HG02973 (cell line): ENCODE measurements around the gene MEIOB.
"Not testable (repeated sequence)": the region's sequence is repeated elsewhere in the genome, so short reads cannot be mapped to it uniquely, and the experiment has no call there.

Source experiments
- ATAC-seq: cut with Tn5 transposase; IDR thresholded peaks from one replicate; pipeline ENCODE4 v1.9.1; 2021; ENCODE audit warnings: moderate library complexity; ENCODE audit not compliant: unreplicated experiment

Gene MEIOB

DNA sequence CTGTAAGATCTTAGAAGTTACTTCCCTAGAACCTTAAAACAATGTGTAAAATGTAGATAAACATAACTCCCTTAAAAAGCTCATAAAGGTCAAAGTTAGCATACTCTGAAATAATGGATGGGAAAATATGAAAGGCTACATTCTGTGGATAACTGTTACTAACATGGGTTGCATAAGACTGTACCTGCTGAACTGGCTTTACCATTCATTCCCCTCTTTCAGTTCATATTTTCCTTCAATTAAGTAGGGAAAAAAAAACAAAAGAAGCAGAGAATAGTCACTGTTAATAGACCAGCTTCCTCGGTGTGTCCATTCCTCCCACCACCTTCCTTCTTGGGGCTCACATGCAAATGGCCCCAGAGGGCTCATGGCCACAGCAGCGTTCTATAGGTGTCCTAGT lies 7.5 kb upstream of the MEIOB start:
- no peak for ATAC-seq

DNA sequence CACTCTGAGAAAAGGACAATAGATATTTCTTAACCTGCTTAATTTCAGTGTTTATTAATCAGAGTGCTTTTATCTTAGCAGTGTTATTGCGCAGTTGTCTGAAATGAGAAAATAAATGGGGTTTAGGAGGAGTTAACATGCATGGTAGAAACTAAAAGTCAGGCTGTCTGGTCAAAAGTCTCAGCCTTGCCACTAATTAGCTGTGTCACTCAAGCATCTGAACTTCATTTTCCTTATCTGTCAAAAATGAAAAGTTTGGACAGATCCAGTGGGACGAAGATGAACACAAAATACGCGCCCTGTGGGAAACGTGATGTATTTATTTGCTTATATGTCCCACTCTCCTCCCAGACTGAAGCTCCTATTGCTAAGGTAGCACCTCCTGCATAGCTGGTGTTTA lies 6.3 kb upstream of the MEIOB start:
- no peak for ATAC-seq

DNA sequence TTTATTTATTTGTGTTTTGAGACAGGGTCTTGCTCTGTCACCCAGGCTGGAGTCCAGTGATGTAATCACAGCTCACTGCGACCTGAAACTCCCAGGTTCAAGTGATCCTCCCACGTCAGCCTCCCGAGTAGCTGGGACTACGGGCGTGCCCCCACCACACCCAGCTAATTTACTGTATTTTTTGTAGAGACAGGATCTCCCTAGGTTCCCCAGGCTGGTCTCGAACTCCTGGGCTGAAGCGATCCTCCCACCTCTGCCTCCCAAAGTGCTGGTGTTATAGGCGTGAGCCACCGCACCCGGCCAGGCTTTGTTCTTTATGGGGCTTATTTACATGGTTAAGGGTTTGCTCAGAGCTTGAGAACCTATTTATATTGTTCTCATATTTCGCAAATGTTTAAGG lies 5.8 kb upstream of the MEIOB start:
- ATAC-seq, result no peak

DNA sequence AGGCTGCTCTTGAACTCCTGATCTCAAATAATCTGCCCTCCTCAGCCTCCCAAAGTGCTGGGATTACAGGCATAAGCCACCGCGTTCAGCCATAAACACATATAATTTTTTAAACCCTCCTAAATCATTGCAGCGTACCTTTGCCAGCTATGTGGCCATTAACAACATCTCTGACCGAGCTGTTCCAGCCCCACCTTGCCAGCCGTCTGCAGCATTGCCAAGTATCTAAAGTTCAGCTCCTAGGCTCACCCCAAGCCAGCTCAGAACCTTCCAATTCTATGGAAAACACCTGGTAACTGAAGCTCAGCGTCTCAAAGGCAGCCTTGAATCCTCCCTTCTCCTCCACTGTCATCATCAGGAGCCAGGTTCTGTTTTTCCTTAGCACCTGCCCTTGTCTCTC lies 5.1 kb upstream of the MEIOB start:
- no peak for ATAC-seq

- ATAC-seq, result no peak
Observed at GRCh38 chr16:1876468-1876867, 4.5 kb upstream of the MEIOB start.

GRCh38 chr16:1876066-1876465 lies 4.1 kb upstream of the MEIOB start:
- not testable (repeated sequence) for ATAC-seq

- no peak for ATAC-seq
Observed at GRCh38 chr16:1874854-1875253, 2.9 kb upstream of the MEIOB start.

GRCh38 chr16:1870365-1871082 lies 1.4 kb downstream of the MEIOB start:
- ATAC-seq, result no peak

GRCh38 chr16:1865902-1866690 lies 5.9 kb downstream of the MEIOB start:
- ATAC-seq, result no peak

- no peak for ATAC-seq
Observed at GRCh38 chr16:1863681-1864460, 8.1 kb downstream of the MEIOB start.

DNA sequence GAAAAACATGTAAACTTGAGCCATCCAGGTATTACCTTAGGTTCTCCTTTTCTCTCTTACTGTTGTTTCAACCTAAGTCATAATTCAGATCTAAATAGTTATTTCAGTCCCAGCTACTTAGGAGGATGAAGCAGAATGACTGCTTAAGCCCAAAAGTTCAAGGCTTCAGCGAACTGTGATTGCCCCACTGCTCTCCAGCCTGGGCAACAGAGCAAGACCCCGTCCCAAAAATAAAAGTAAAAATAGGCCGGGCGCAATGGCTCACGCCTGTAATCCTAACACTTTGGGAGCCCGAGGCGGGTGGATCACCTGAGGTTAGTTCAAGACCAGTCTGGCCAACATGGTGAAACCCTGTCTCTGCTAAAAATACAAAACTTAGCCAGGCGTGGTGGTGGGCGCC lies 9.6 kb downstream of the MEIOB start:
- ATAC-seq, result no peak

DNA sequence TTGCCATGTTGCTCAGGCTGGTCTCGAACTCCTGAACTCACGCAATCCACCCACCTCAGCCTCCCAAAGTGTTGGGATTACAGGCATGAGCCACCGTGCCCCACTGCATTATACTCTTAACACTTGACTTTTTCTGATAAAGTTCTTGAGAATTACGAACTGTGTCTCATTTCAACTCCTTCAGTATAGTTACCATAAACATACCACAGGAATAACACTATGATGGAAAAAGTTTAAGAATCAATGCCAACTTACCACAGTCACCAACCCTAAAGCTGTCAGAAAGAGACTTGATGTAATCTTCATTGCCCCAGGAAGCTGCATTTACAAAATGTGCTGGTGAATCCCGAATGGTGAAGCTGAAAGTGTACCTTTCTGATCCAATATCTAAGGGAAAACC lies 10.2 kb downstream of the MEIOB start:
- ATAC-seq, result no peak

DNA sequence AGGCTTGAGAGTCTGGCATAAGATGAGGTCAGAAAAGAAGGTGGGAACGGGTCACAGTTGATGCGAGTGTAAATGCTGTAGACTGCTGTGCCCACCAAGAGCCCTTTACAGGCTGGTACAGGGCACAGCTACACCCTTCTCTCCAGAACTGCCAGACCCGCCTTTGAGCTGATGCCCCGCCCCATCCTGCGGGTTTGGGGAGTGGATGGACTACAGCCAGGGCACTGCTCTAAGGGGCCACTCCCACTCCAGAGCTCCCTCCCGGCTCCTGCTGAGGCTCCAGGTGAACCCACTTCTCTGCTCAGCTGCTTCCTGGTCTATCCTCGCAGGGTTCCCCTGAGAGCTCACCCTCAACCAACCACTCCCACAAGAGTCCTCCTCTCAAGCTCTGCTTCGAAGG lies 12.3 kb downstream of the MEIOB start:
- ATAC-seq, result no peak

GRCh38 chr16:1858189-1858865 lies 13.6 kb downstream of the MEIOB start:
- ATAC-seq, result no peak

DNA sequence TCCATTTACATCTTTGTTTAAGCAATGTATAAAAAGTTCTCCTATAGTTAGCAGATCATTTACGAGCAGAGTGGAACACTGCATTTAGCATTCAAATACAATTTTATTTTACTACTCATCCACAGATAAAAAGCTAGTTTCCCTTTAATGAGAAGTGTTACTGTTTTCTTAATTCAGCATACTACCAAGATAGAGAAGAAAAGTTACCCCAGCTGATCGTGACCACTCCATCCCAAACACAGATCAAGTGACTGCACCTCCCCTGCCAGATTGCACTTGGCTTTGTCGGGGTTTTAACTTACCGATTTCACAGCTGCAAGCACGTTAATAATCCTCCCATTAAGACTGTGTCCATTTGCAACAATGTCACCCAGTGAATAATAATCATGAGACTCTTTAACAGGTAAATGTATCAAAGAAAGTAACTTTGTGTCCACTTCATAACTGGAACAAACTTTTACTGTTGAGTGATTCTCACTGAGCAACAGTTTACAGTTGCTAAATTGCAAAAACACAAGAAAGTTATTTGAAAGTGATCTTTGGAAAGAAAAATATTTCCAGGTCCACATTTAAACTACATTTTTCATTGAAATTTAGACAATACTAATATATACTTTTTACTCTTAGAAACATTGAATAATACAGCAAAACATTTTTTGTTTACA lies 14.4 kb downstream of the MEIOB start:
- ATAC-seq, result no peak

GRCh38 chr16:1851793-1852192 lies 20.2 kb downstream of the MEIOB start:
- no peak for ATAC-seq

DNA sequence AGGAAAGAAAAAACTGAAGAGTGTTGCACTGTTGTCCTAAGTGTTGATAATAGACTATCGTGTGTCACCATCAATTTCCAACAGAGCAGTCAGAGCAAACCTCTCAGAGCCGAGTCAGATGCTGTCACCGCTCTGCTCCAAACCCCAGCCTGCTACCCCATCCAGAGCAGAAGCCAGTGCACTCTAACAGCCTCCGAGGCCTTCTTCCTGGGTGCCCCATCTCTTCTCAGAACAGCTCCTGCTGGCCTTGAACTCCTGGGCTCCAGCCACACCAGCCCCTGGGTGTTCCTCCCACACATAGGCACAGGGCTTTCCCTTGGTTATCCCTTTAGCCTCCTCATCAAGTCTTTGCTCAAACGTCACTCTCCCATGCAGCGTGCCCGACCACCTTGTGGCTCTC lies 21.0 kb downstream of the MEIOB start:
- no peak for ATAC-seq

GRCh38 chr16:1846416-1846815 lies 25.5 kb downstream of the MEIOB start:
- ATAC-seq, result no peak

- no peak for ATAC-seq
Observed at GRCh38 chr16:1845985-1846384, 26.0 kb downstream of the MEIOB start.

DNA sequence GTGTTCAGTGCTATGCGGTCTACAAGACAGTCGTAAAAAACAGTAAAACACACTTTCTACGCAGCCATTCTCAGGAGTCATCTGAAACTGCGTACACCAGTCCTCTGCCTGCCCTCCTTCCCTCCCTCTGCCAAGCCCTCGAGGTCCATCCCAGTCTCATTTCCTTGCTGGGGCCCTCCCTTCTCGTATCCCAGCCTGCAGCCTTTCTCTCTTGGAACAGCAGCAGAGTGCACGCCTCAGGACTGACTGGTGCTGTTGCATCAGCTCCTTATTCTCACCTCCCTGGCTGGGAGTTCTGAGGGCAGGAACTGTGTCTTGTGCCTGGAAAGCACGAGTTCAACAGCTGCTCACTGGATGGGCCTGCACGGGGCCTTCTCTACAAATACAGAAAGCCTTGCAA lies 32.4 kb downstream of the MEIOB start:
- ATAC-seq, result no peak

GRCh38 chr16:1834096-1834495 lies 37.9 kb downstream of the MEIOB start:
- ATAC-seq, result no peak
